GM18867 (cell line): Measurements from ENCODE around the gene DNAJA4.
"Not testable (repeated sequence)": the region's sequence is repeated elsewhere in the genome, so short reads cannot be mapped to it uniquely, and the experiment has no call there.

Experiments used
- ATAC-seq: cut with Tn5 transposase; IDR thresholded peaks from one replicate; pipeline ENCODE4 v1.9.1; 2021; ENCODE audit warnings: mild to moderate bottlenecking, moderate library complexity; ENCODE audit not compliant: unreplicated experiment

DNAJA4 gene

GRCh38 chr15:78243491-78243941 lies 20.8 kb upstream of the DNAJA4 start:
- ATAC-seq = no peak

- no peak for ATAC-seq
These were observed 20.3 kb upstream of the DNAJA4 start for GRCh38 chr15:78244101-78244500.

- no peak for ATAC-seq
These were observed 19.5 kb upstream of the DNAJA4 start for GRCh38 chr15:78244893-78245292.

- not testable (repeated sequence) for ATAC-seq
These were observed 19.0 kb upstream of the DNAJA4 start for GRCh38 chr15:78245392-78245791.

GRCh38 chr15:78245976-78246620 lies 18.3 kb upstream of the DNAJA4 start:
- not testable (repeated sequence) for ATAC-seq

GRCh38 chr15:78247911-78248310 lies 16.5 kb upstream of the DNAJA4 start:
- no peak for ATAC-seq

- ATAC-seq = no peak
These were observed 15.2 kb upstream of the DNAJA4 start for GRCh38 chr15:78249131-78249530.

- no peak for ATAC-seq
These were observed 13.2 kb upstream of the DNAJA4 start for GRCh38 chr15:78251136-78251535.

GRCh38 chr15:78255421-78256043 lies 8.8 kb upstream of the DNAJA4 start:
- ATAC-seq = no peak

- no peak for ATAC-seq
These were observed 8.3 kb upstream of the DNAJA4 start for GRCh38 chr15:78256044-78256437.

- ATAC-seq = no peak
These were observed 6.7 kb upstream of the DNAJA4 start for GRCh38 chr15:78257681-78258080.

GRCh38 chr15:78259232-78259631 lies 5.1 kb upstream of the DNAJA4 start:
- ATAC-seq = no peak

- ATAC-seq = no peak
These were observed 3.9 kb upstream of the DNAJA4 start for GRCh38 chr15:78260489-78260888.

- no peak for ATAC-seq
These were observed 3.3 kb upstream of the DNAJA4 start for GRCh38 chr15:78261062-78261461.

GRCh38 chr15:78263351-78263781 lies 996 bp upstream of the DNAJA4 start:
- ATAC-seq = no peak

GRCh38 chr15:78263907-78264303 lies 457 bp upstream of the DNAJA4 start:
- ATAC-seq = no peak

GRCh38 chr15:78265137-78265460 lies 737 bp downstream of the DNAJA4 start:
- no peak for ATAC-seq

GRCh38 chr15:78265752-78266224 lies 1.4 kb downstream of the DNAJA4 start:
- no peak for ATAC-seq

- ATAC-seq = no peak
These were observed 1.9 kb downstream of the DNAJA4 start for GRCh38 chr15:78266229-78266628.

GRCh38 chr15:78266806-78267205 lies 2.4 kb downstream of the DNAJA4 start:
- no peak for ATAC-seq

GRCh38 chr15:78272316-78272715 lies 8.0 kb downstream of the DNAJA4 start:
- ATAC-seq = no peak

- ATAC-seq = no peak
These were observed 8.4 kb downstream of the DNAJA4 start for GRCh38 chr15:78272776-78273175.

GRCh38 chr15:78274994-78275393 lies 10.6 kb downstream of the DNAJA4 start:
- no peak for ATAC-seq
